NCI-H82 treated with DMSO at 0.1 percent for 48 hours (cell line): ENCODE measurements around the gene TSPAN5.

Source experiments
- DNase-seq: peaks from one replicate; lab custom pipeline; 2025; ENCODE audit not compliant: unreplicated experiment; lab: John Stamatoyannopoulos, UW

Gene TSPAN5

GRCh38 chr4:98646422-98646821 lies 12.0 kb downstream of the TSPAN5 start:
- DNase-seq: no peak

GRCh38 chr4:98645527-98645926 lies 12.9 kb downstream of the TSPAN5 start:
- DNase-seq: no peak

GRCh38 chr4:98643755-98644154 lies 14.7 kb downstream of the TSPAN5 start:
- no peak for DNase-seq

GRCh38 chr4:98642991-98643426 lies 15.4 kb downstream of the TSPAN5 start:
- DNase-seq: no peak

GRCh38 chr4:98641906-98642668 lies 16.3 kb downstream of the TSPAN5 start:
- no peak for DNase-seq

- DNase-seq: no peak
These were observed 17.0 kb downstream of the TSPAN5 start for GRCh38 chr4:98641376-98641775.

- no peak for DNase-seq
These were observed 18.9 kb downstream of the TSPAN5 start for GRCh38 chr4:98639523-98639922.

- DNase-seq: no peak
These were observed 19.3 kb downstream of the TSPAN5 start for GRCh38 chr4:98639108-98639507.

- no peak for DNase-seq
These were observed 19.8 kb downstream of the TSPAN5 start for GRCh38 chr4:98638661-98639060.

GRCh38 chr4:98634061-98634460 lies 24.4 kb downstream of the TSPAN5 start:
- DNase-seq: no peak

- no peak for DNase-seq
These were observed 25.3 kb downstream of the TSPAN5 start for GRCh38 chr4:98633159-98633558.

- DNase-seq: no peak
These were observed 26.2 kb downstream of the TSPAN5 start for GRCh38 chr4:98632258-98632657.

- DNase-seq: no peak
These were observed 26.9 kb downstream of the TSPAN5 start for GRCh38 chr4:98631506-98631905.

- DNase-seq: no peak
These were observed 27.5 kb downstream of the TSPAN5 start for GRCh38 chr4:98630737-98631454.

GRCh38 chr4:98627531-98628257 lies 30.7 kb downstream of the TSPAN5 start:
- DNase-seq: no peak

- DNase-seq: no peak
These were observed 32.1 kb downstream of the TSPAN5 start for GRCh38 chr4:98626350-98626749.

- DNase-seq: no peak
These were observed 32.5 kb downstream of the TSPAN5 start for GRCh38 chr4:98625920-98626319.

GRCh38 chr4:98625399-98625798 lies 33.0 kb downstream of the TSPAN5 start:
- no peak for DNase-seq

- no peak for DNase-seq
These were observed 33.8 kb downstream of the TSPAN5 start for GRCh38 chr4:98624642-98625041.

GRCh38 chr4:98624144-98624543 lies 34.3 kb downstream of the TSPAN5 start:
- no peak for DNase-seq

GRCh38 chr4:98623126-98623802 lies 35.1 kb downstream of the TSPAN5 start:
- DNase-seq: no peak
